OCI-LY1 (cell line): ENCODE measurements around the gene MROH9.

ENCODE experiments used
- H2AFZ ChIP-seq: fragments of 200-600 bp; sonication (generic), shearing (Covaris generic); 2 replicates; pipeline ENCODE4 v1.6.0; 2014; ENCODE audit warnings: antibody characterized with exemption, mild to moderate bottlenecking, low read length
- H3F3A ChIP-seq: fragments of 200-600 bp; sonication (generic), shearing (Covaris generic); 2 replicates; pipeline ENCODE4 v1.6.0; 2014; ENCODE audit warnings: mild to moderate bottlenecking, antibody characterized with exemption, low read length, moderate library complexity; ENCODE audit not compliant: insufficient read depth
- H3K27ac ChIP-seq: fragments of 200-600 bp; sonication (generic); 2 replicates; pipeline ENCODE4 v1.5.1; 2014; ENCODE audit warnings: low read length, mixed run types, mild to moderate bottlenecking, low read depth; ENCODE audit not compliant: poor library complexity, severe bottlenecking
- H3K27me3 ChIP-seq: fragments of 200-600 bp; sonication (generic); 2 replicates; pipeline ENCODE4 v1.6.0; 2014; ENCODE audit warnings: antibody characterized with exemption, mild to moderate bottlenecking, low read length, moderate library complexity; ENCODE audit not compliant: insufficient read depth
- H3K36me3 ChIP-seq: fragments of 200-600 bp; sonication (generic); 2 replicates; pipeline ENCODE4 v1.6.1; 2014; ENCODE audit warnings: mild to moderate bottlenecking, antibody characterized with exemption, low read length, moderate library complexity, mixed read lengths; ENCODE audit not compliant: insufficient read depth
- H3K4me1 ChIP-seq: fragments of 200-600 bp; sonication (generic); 2 replicates; pipeline ENCODE4 v1.5.1; 2014; ENCODE audit warnings: mild to moderate bottlenecking, low read length, moderate library complexity; ENCODE audit not compliant: insufficient read depth, severe bottlenecking
- H3K4me2 ChIP-seq: fragments of 200-600 bp; sonication (generic), shearing (Covaris generic); 2 replicates; pipeline ENCODE4 v1.6.1; 2014; ENCODE audit warnings: low read length
- H3K4me3 ChIP-seq: fragments of 200-600 bp; sonication (generic); 2 replicates; pipeline ENCODE4 v1.5.1; 2014; ENCODE audit warnings: low read length, low read depth, mild to moderate bottlenecking, mixed read lengths; ENCODE audit not compliant: poor library complexity, severe bottlenecking
- H3K79me2 ChIP-seq: fragments of 200-600 bp; shearing (Covaris generic); 2 replicates; pipeline ENCODE4 v1.6.1; 2016; ENCODE audit warnings: mixed run types, low read length, mixed read lengths; ENCODE audit not compliant: insufficient read depth
- H3K9ac ChIP-seq: fragments of 200-600 bp; sonication (generic), shearing (Covaris generic); 2 replicates; pipeline ENCODE4 v1.6.1; 2014; ENCODE audit warnings: mild to moderate bottlenecking, low read length, mixed read lengths
- H3K9me2 ChIP-seq: fragments of 200-600 bp; sonication (generic), shearing (Covaris generic); 2 replicates; pipeline ENCODE4 v1.6.1; 2014; ENCODE audit warnings: low read depth, mild to moderate bottlenecking, low read length, mixed read lengths
- H3K9me3 ChIP-seq: fragments of 200-600 bp; shearing (Covaris generic); 2 replicates; pipeline ENCODE4 v1.6.1; 2014; ENCODE audit warnings: low read length, mixed read lengths
- H4K20me1 ChIP-seq: fragments of 200-600 bp; sonication (generic), shearing (Covaris generic); 2 replicates; pipeline ENCODE4 v1.6.0; 2016; ENCODE audit warnings: mild to moderate bottlenecking, low read length; ENCODE audit not compliant: insufficient read depth
- CTCF ChIP-seq: fragments of 200-600 bp; sonication (generic), shearing (Covaris generic); IDR thresholded peaks from 2 replicates; pipeline ENCODE4 v1.5.1; 2017; ENCODE audit warnings: mild to moderate bottlenecking, antibody characterized with exemption, low read length, moderate library complexity, mixed read lengths
- EZH2 ChIP-seq: fragments of 200-600 bp; sonication (generic), shearing (Covaris generic); IDR thresholded peaks from 2 replicates; pipeline ENCODE4 v1.8.0; 2017; ENCODE audit warnings: borderline replicate concordance, mixed run types, mild to moderate bottlenecking, antibody characterized with exemption, low read length, moderate library complexity, mixed read lengths

MROH9 gene

GRCh38 chr1:170929835-170930554 is 5.3 kb upstream of the MROH9 start:
- Histone ChIP-seq H3K27ac (no peak overlapping the region), H3K9me3 (no peaks in the 10 kb centered on the region), H3K79me2 (no peaks in the 10 kb centered on the region), H3F3A (no peaks in the 10 kb centered on the region), H3K9ac (no peak overlapping the region), H3K36me3 (no peaks in the 10 kb centered on the region), H3K4me1 (no peaks in the 10 kb centered on the region), H3K27me3 (no peaks in the 10 kb centered on the region), H2AFZ (no peak overlapping the region), H3K9me2 (no peaks in the 10 kb centered on the region), H4K20me1 (no peaks in the 10 kb centered on the region), H3K4me3 (no peak overlapping the region), H3K4me2 (no peak overlapping the region)
- TF ChIP-seq EZH2 (no peak), CTCF (peak; percentile 78)

- Histone ChIP-seq H3K36me3 (no peaks in the 10 kb centered on the region), H3F3A (no peaks in the 10 kb centered on the region), H3K4me1 (no peaks in the 10 kb centered on the region), H3K4me3 (no peak overlapping the region), H3K4me2 (no peak overlapping the region), H3K9me2 (no peaks in the 10 kb centered on the region), H3K79me2 (no peaks in the 10 kb centered on the region), H4K20me1 (no peaks in the 10 kb centered on the region), H3K27ac (no peak overlapping the region), H3K9ac (no peak overlapping the region), H3K9me3 (no peaks in the 10 kb centered on the region), H2AFZ (no peak overlapping the region), H3K27me3 (no peaks in the 10 kb centered on the region)
- no peak for TF ChIP-seq CTCF
- no peak for TF ChIP-seq EZH2
These were observed 3.7 kb upstream of the MROH9 start for GRCh38 chr1:170931650-170932049.

DNA sequence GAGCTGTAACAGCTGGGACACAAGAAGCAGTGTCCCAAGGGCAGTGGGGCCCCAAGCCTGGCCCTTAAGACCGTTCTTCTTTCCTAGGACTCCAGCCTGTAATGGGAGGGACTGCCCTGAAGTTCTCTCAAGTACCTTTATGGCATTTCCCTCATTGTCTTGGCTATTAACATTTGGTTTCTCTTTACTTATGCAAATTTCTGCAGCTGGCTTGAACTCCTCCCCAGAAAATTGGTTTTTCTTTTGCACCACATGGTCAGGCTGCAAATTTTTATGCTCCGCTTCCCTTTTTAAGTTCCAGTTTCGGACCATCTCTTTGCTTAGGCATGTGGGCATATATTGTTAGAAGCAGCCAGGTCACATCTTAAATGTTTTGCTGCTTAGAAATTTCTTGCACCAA is 3.1 kb upstream of the MROH9 start:
- no peak overlapping the region for H3K4me3 ChIP-seq
- H3K4me2 ChIP-seq = no peak overlapping the region
- TF ChIP-seq EZH2 (no peak), CTCF (no peak)

More for the DNA sequence above, 3.1 kb upstream of the MROH9 start:
- no peak overlapping the region for H3K9ac ChIP-seq
- no peaks in the 10 kb centered on the region for H3K79me2 ChIP-seq
- no peaks in the 10 kb centered on the region for H3F3A ChIP-seq
- H4K20me1 ChIP-seq = no peaks in the 10 kb centered on the region
- H3K36me3 ChIP-seq = no peaks in the 10 kb centered on the region
- no peak overlapping the region for H3K27ac ChIP-seq
- H2AFZ ChIP-seq = no peak overlapping the region
- no peaks in the 10 kb centered on the region for H3K4me1 ChIP-seq
- H3K9me3 ChIP-seq = no peaks in the 10 kb centered on the region
- no peaks in the 10 kb centered on the region for H3K27me3 ChIP-seq
- H3K9me2 ChIP-seq = no peaks in the 10 kb centered on the region
